Astrocyte (in vitro differentiated cells and primary cell): ENCODE measurements around the gene IQCE. TPM values are rescaled to one million over a fixed set of nuclear protein-coding genes. Genes with fewer than 3 reads are reported as not detected.
"Not testable (repeated sequence)": the region's sequence is repeated elsewhere in the genome, so short reads cannot be mapped to it uniquely, and the experiment has no call there.

Source experiments
- DNase-seq: peaks from one replicate; pipeline ENCODE4 v3.0.0-alpha.2; 2010; ENCODE audit warnings: low read depth
- FAIRE-seq: peaks from 2 replicates; lab custom pipeline; 2011; peaks lifted over from hg19 to GRCh38; lab: Jason Lieb, UNC
- H2AFZ ChIP-seq: 2 replicates; pipeline ENCODE4 v1.6.0; 2012; ENCODE audit warnings: low read depth, low read length, inconsistent platforms
- H3K27ac ChIP-seq: 2 replicates; pipeline ENCODE4 v1.5.1; 2011; ENCODE audit warnings: low read depth, low read length, inconsistent platforms
- H3K27me3 ChIP-seq: 2 replicates; pipeline ENCODE4 v1.6.0; 2011; ENCODE audit warnings: low read length, inconsistent platforms; ENCODE audit not compliant: insufficient read depth
- H3K36me3 ChIP-seq: 2 replicates; pipeline ENCODE4 v1.5.1; 2011; ENCODE audit warnings: low read length, inconsistent platforms; ENCODE audit not compliant: insufficient read depth
- H3K4me1 ChIP-seq: 2 replicates; pipeline ENCODE4 v1.5.1; 2011; ENCODE audit warnings: low read length, inconsistent platforms; ENCODE audit not compliant: insufficient read depth
- H3K4me2 ChIP-seq: 2 replicates; pipeline ENCODE4 v1.6.0; 2012; ENCODE audit warnings: low read length, inconsistent platforms
- H3K4me3 ChIP-seq: 2 replicates; pipeline ENCODE4 v1.5.1; 2011; ENCODE audit warnings: low read depth, mild to moderate bottlenecking, low read length, inconsistent platforms; ENCODE audit not compliant: insufficient read depth
- H3K79me2 ChIP-seq: 2 replicates; pipeline ENCODE4 v1.6.0; 2012; ENCODE audit warnings: mild to moderate bottlenecking, low read length, inconsistent platforms; ENCODE audit not compliant: insufficient read depth
- H3K9ac ChIP-seq: 2 replicates; pipeline ENCODE4 v1.6.0; 2012; ENCODE audit warnings: mild to moderate bottlenecking, low read length, inconsistent platforms
- H3K9me3 ChIP-seq: 2 replicates; pipeline ENCODE4 v1.5.1; 2012; ENCODE audit warnings: low read depth, mild to moderate bottlenecking, low read length, inconsistent platforms; ENCODE audit not compliant: insufficient read depth
- H4K20me1 ChIP-seq: 2 replicates; pipeline ENCODE4 v1.6.0; 2012; ENCODE audit warnings: low read length, inconsistent platforms; ENCODE audit not compliant: insufficient read depth
- H3K27ac Mint-ChIP-seq: one replicate; pipeline ENCODE4 v1.8.0; 2021; ENCODE audit warnings: mild to moderate bottlenecking, mixed read lengths; ENCODE audit not compliant: unreplicated experiment
- H3K27me3 Mint-ChIP-seq: one replicate; pipeline ENCODE4 v1.8.0; 2021; ENCODE audit warnings: low read depth, mixed read lengths; ENCODE audit not compliant: unreplicated experiment
- H3K36me3 Mint-ChIP-seq: one replicate; pipeline ENCODE4 v1.8.0; 2021; ENCODE audit warnings: low read depth, mixed read lengths; ENCODE audit not compliant: unreplicated experiment
- H3K4me1 Mint-ChIP-seq: one replicate; pipeline ENCODE4 v1.8.0; 2021; ENCODE audit warnings: low read depth, mixed read lengths; ENCODE audit not compliant: unreplicated experiment
- H3K4me3 Mint-ChIP-seq: one replicate; pipeline ENCODE4 v1.8.0; 2021; ENCODE audit warnings: mild to moderate bottlenecking, moderate library complexity, mixed read lengths; ENCODE audit not compliant: unreplicated experiment
- H3K9me3 Mint-ChIP-seq: one replicate; pipeline ENCODE4 v1.8.0; 2021; ENCODE audit warnings: mild to moderate bottlenecking, mixed read lengths; ENCODE audit not compliant: unreplicated experiment
- total RNA-seq: library from RNA; stranded (reverse); gene quantifications from 2 replicates; pipeline ENCODE4 v1.2.1, GENCODE V29; 2021

IQCE gene
- total RNA-seq, 1 donor from 2014 or later = 13.1 TPM

GRCh38 chr7:2532199-2532772, 26.5 kb upstream of the IQCE start:
- H3K27ac Mint-ChIP-seq, H3K27ac ChIP-seq, FAIRE-seq, H3K4me3 Mint-ChIP-seq, H3K79me2 ChIP-seq, H3K9me3 ChIP-seq, H3K27me3 Mint-ChIP-seq, H3K36me3 Mint-ChIP-seq, H3K9ac ChIP-seq, H3K27me3 ChIP-seq, DNase-seq, H2AFZ ChIP-seq, H3K9me3 Mint-ChIP-seq, H3K4me3 ChIP-seq, H3K4me2 ChIP-seq, H3K36me3 ChIP-seq: not testable (repeated sequence)
- H4K20me1 ChIP-seq = peaks cover 12% of the 10 kb centered on the region
- peaks cover 13% of the 10 kb centered on the region for H3K4me1 Mint-ChIP-seq
- peaks cover 38% of the 10 kb centered on the region for H3K4me1 ChIP-seq

- H3K36me3 Mint-ChIP-seq, H3K9me3 Mint-ChIP-seq, H3K4me3 Mint-ChIP-seq, H3K9ac ChIP-seq, H3K4me2 ChIP-seq, H3K27ac Mint-ChIP-seq, H3K27me3 Mint-ChIP-seq, H4K20me1 ChIP-seq, H3K27ac ChIP-seq, DNase-seq, FAIRE-seq, H3K9me3 ChIP-seq, H3K79me2 ChIP-seq, H3K4me3 ChIP-seq, H3K27me3 ChIP-seq, H3K36me3 ChIP-seq, H3K4me1 Mint-ChIP-seq, H2AFZ ChIP-seq: not testable (repeated sequence)
- peaks cover 33% of the 10 kb centered on the region for H3K4me1 ChIP-seq
These were observed 26.0 kb upstream of the IQCE start for GRCh38 chr7:2532816-2533215.

- not testable (repeated sequence) for H3K36me3 Mint-ChIP-seq, H3K4me2 ChIP-seq, H3K27me3 ChIP-seq, H3K4me3 ChIP-seq, H3K27ac ChIP-seq, H3K9me3 Mint-ChIP-seq, H3K4me3 Mint-ChIP-seq, H3K36me3 ChIP-seq, H2AFZ ChIP-seq, FAIRE-seq, H3K27me3 Mint-ChIP-seq, H3K9me3 ChIP-seq, H3K79me2 ChIP-seq, H3K9ac ChIP-seq, DNase-seq, H3K4me1 Mint-ChIP-seq, H3K27ac Mint-ChIP-seq, H4K20me1 ChIP-seq
- H3K4me1 ChIP-seq = peaks cover 25% of the 10 kb centered on the region
These were observed 25.2 kb upstream of the IQCE start for GRCh38 chr7:2533566-2533965.

GRCh38 chr7:2534214-2534613, 24.6 kb upstream of the IQCE start:
- not testable (repeated sequence) for H3K9me3 Mint-ChIP-seq, H3K4me1 Mint-ChIP-seq, H3K27ac ChIP-seq, H3K9ac ChIP-seq, FAIRE-seq, H4K20me1 ChIP-seq, H3K79me2 ChIP-seq, H3K36me3 ChIP-seq, H2AFZ ChIP-seq, H3K27ac Mint-ChIP-seq, H3K27me3 ChIP-seq, H3K27me3 Mint-ChIP-seq, H3K9me3 ChIP-seq, H3K4me3 Mint-ChIP-seq, DNase-seq, H3K4me2 ChIP-seq, H3K4me3 ChIP-seq, H3K36me3 Mint-ChIP-seq
- peaks cover 19% of the 10 kb centered on the region for H3K4me1 ChIP-seq

GRCh38 chr7:2535872-2536627, 22.7 kb upstream of the IQCE start:
- H3K79me2 ChIP-seq, FAIRE-seq, H3K36me3 Mint-ChIP-seq, H3K9me3 Mint-ChIP-seq, H3K36me3 ChIP-seq, H3K4me1 Mint-ChIP-seq, H2AFZ ChIP-seq, H3K9me3 ChIP-seq, H3K4me3 ChIP-seq, H3K27me3 ChIP-seq, H3K4me2 ChIP-seq, H3K27ac Mint-ChIP-seq, H3K4me3 Mint-ChIP-seq, H3K27ac ChIP-seq, H3K4me1 ChIP-seq, H3K27me3 Mint-ChIP-seq, H3K9ac ChIP-seq, DNase-seq: not testable (repeated sequence)
- H4K20me1 ChIP-seq = peaks cover 11% of the 10 kb centered on the region
